ENCODE results near the gene SSC5D. TPM values are rescaled to one million over a fixed set of nuclear protein-coding genes. Genes with fewer than 3 reads are reported as not detected.

Gene SSC5D
- polyA plus RNA-seq, 1 experiment, result 2.1 TPM

GRCh38 chr19:55454787-55455243 lies 33.4 kb upstream of the SSC5D start:
- peak; percentile 77 for TF ChIP-seq CTCF (IDR thresholded peaks at IDR 0.05; ENCODE audit: low read depth, low read length)
- Histone ChIP-seq H3K9me3 (ENCODE audit: control insufficient read depth, insufficient read depth, low read length) (no peaks in the 10 kb centered on the region; the same call in 1 of the 2 replicates), H3K4me3 (ENCODE audit: low read depth, low read length) (no peak overlapping the region), H3K27ac (ENCODE audit: low read depth, low read length) (no peak overlapping the region), H3K27me3 (ENCODE audit: control insufficient read depth, insufficient read depth, low read length) (peaks cover 20% of the 10 kb centered on the region)
- CTCF ChIA-PET, result interaction anchor here (0.7 to 2.3 kb wide), 5 partner anchors 13 to 163 kb away, joined by 3 to 11 read pairs (median 6); no protein-coding TSS in a partner anchor
- POLR2A ChIA-PET, result no interaction called here
- DNase-seq (ENCODE audit: low read depth, low spot score), result no peak

GRCh38 chr19:55455576-55456235 lies 32.5 kb upstream of the SSC5D start:
- CTCF ChIA-PET, result interaction anchor here (2.3 kb wide), 1 partner anchor 37 kb away, joined by 8 read pairs; no protein-coding TSS in a partner anchor

GRCh38 chr19:55456347-55456746 lies 31.9 kb upstream of the SSC5D start:
- ChIA-PET CTCF (no interaction called here), POLR2A (no interaction called here)
- TF ChIP-seq CTCF (IDR thresholded peaks at IDR 0.05; ENCODE audit: low read depth, low read length), result no peak
- no peaks in the 10 kb centered on the region; the same call in 1 of the 2 replicates for H3K9me3 ChIP-seq (ENCODE audit: control insufficient read depth, insufficient read depth, low read length)
- no peak overlapping the region for H3K4me3 ChIP-seq (ENCODE audit: low read depth, low read length)
- no peak overlapping the region for H3K27ac ChIP-seq (ENCODE audit: low read depth, low read length)
- no peak for DNase-seq (ENCODE audit: low read depth, low spot score)
- H3K27me3 ChIP-seq (ENCODE audit: control insufficient read depth, insufficient read depth, low read length), result peaks cover 10% of the 10 kb centered on the region

More at GRCh38 chr19:55455576-55456235, 32.5 kb upstream of the SSC5D start:
- Histone ChIP-seq H3K4me3 (ENCODE audit: low read depth, low read length) (no peak overlapping the region), H3K27me3 (ENCODE audit: control insufficient read depth, insufficient read depth, low read length) (peaks cover 14% of the 10 kb centered on the region), H3K9me3 (ENCODE audit: control insufficient read depth, insufficient read depth, low read length) (no peaks in the 10 kb centered on the region; the same call in 1 of the 2 replicates), H3K27ac (ENCODE audit: low read depth, low read length) (no peak overlapping the region)
- POLR2A ChIA-PET, result no interaction called here
- no peak for TF ChIP-seq CTCF (IDR thresholded peaks at IDR 0.05; ENCODE audit: low read depth, low read length)
- no peak for DNase-seq (ENCODE audit: low read depth, low spot score)

- H3K27me3 ChIP-seq (ENCODE audit: control insufficient read depth, insufficient read depth, low read length), result no peaks in the 10 kb centered on the region
- TF ChIP-seq CTCF (IDR thresholded peaks at IDR 0.05; ENCODE audit: low read depth, low read length), result no peak
- H3K4me3 ChIP-seq (ENCODE audit: low read depth, low read length), result no peak overlapping the region
- no peak for DNase-seq (ENCODE audit: low read depth, low spot score)
- H3K27ac ChIP-seq (ENCODE audit: low read depth, low read length), result no peak overlapping the region
- ChIA-PET POLR2A (no interaction called here), CTCF (interaction anchor here (0.7 to 3.5 kb wide), 4 partner anchors 10 to 150 kb away, joined by 3 to 25 read pairs (median 6); no protein-coding TSS in a partner anchor)
- H3K9me3 ChIP-seq (ENCODE audit: control insufficient read depth, insufficient read depth, low read length), result no peaks in the 10 kb centered on the region; the same call in 1 of the 2 replicates
Measured at GRCh38 chr19:55457683-55458457, 30.4 kb upstream of the SSC5D start.
